Mesendoderm (in vitro differentiated cells): ENCODE measurements around the gene GABBR2.
"Not testable (repeated sequence)": the region's sequence is repeated elsewhere in the genome, so short reads cannot be mapped to it uniquely, and the experiment has no call there.

Experiments
- DNase-seq: peaks from one replicate; pipeline ENCODE4 v3.0.0; 2013
- H2AK5ac ChIP-seq: 2 replicates; pipeline ENCODE4 v1.6.1; 2013; ENCODE audit warnings: low read length, inconsistent platforms
- H2BK120ac ChIP-seq: 2 replicates; pipeline ENCODE4 v1.6.1; 2013; ENCODE audit warnings: low read depth, mild to moderate bottlenecking, low read length, moderate library complexity, mixed read lengths
- H2BK15ac ChIP-seq: replicated peaks from 2 replicates; pipeline ENCODE4 v1.6.1; 2013; ENCODE audit warnings: low read depth, mild to moderate bottlenecking, moderate library complexity
- H2BK5ac ChIP-seq: 2 replicates; pipeline ENCODE4 v1.6.1; 2013; ENCODE audit warnings: low read length, inconsistent platforms
- H3K18ac ChIP-seq: 2 replicates; pipeline ENCODE4 v1.6.1; 2013; ENCODE audit warnings: mild to moderate bottlenecking, low read length, mixed read lengths
- H3K23ac ChIP-seq: one replicate; pipeline ENCODE4 v1.6.1; 2013; ENCODE audit warnings: low read length
- H3K27ac ChIP-seq: 2 replicates; pipeline ENCODE4 v1.5.1; 2013; ENCODE audit warnings: low read depth, mild to moderate bottlenecking, inconsistent platforms, low read length, moderate library complexity
- H3K27me3 ChIP-seq: 2 replicates; pipeline ENCODE4 v1.6.1; 2013; ENCODE audit warnings: low read length, control low read depth, mild to moderate bottlenecking, inconsistent platforms; ENCODE audit not compliant: insufficient read depth, poor library complexity
- H3K36me3 ChIP-seq: 2 replicates; pipeline ENCODE4 v1.6.1; 2013; ENCODE audit warnings: low read length, inconsistent platforms; ENCODE audit not compliant: control insufficient read depth, insufficient read depth
- H3K4ac ChIP-seq: one replicate; pipeline ENCODE4 v1.6.1; 2013; ENCODE audit warnings: low read depth, mild to moderate bottlenecking, low read length, moderate library complexity
- H3K4me1 ChIP-seq: 2 replicates; pipeline ENCODE4 v1.6.1; 2013; ENCODE audit warnings: low read depth, low read length, inconsistent platforms; ENCODE audit not compliant: control insufficient read depth
- H3K4me2 ChIP-seq: 2 replicates; pipeline ENCODE4 v1.6.1; 2013; ENCODE audit warnings: low read length
- H3K4me3 ChIP-seq: 2 replicates; pipeline ENCODE4 v1.5.1; 2013; ENCODE audit warnings: mild to moderate bottlenecking, low read length
- H3K56ac ChIP-seq: one replicate; pipeline ENCODE4 v1.6.1; 2013; ENCODE audit warnings: low read length
- H3K79me1 ChIP-seq: 2 replicates; pipeline ENCODE4 v1.6.1; 2013; ENCODE audit warnings: low read length, inconsistent platforms
- H3K79me2 ChIP-seq: 2 replicates; pipeline ENCODE4 v1.6.1; 2013; ENCODE audit warnings: mild to moderate bottlenecking, low read length; ENCODE audit not compliant: control insufficient read depth, insufficient read depth
- H3K9ac ChIP-seq: 2 replicates; pipeline ENCODE4 v1.6.1; 2013; ENCODE audit warnings: low read length, inconsistent platforms
- H4K5ac ChIP-seq: one replicate; pipeline ENCODE4 v1.6.1; 2013; ENCODE audit warnings: low read length
- H4K8ac ChIP-seq: one replicate; pipeline ENCODE4 v1.6.1; 2013; ENCODE audit warnings: low read depth, mild to moderate bottlenecking, control low read depth, low read length, moderate library complexity
- WGBS: extraction: QIAGEN DNeasy Blood & Tissue Kit; methylation state at CpG from one replicate; pipeline ENCODE4 v1.1.7; 2013; ENCODE audit warnings: low lambda C conversion rate, missing lambda C conversion rate; ENCODE audit not compliant: insufficient coverage; ENCODE audit errors: extremely low coverage; 5-methylcytosine and 5-hydroxymethylcytosine counted together

The GABBR2 gene

DNA sequence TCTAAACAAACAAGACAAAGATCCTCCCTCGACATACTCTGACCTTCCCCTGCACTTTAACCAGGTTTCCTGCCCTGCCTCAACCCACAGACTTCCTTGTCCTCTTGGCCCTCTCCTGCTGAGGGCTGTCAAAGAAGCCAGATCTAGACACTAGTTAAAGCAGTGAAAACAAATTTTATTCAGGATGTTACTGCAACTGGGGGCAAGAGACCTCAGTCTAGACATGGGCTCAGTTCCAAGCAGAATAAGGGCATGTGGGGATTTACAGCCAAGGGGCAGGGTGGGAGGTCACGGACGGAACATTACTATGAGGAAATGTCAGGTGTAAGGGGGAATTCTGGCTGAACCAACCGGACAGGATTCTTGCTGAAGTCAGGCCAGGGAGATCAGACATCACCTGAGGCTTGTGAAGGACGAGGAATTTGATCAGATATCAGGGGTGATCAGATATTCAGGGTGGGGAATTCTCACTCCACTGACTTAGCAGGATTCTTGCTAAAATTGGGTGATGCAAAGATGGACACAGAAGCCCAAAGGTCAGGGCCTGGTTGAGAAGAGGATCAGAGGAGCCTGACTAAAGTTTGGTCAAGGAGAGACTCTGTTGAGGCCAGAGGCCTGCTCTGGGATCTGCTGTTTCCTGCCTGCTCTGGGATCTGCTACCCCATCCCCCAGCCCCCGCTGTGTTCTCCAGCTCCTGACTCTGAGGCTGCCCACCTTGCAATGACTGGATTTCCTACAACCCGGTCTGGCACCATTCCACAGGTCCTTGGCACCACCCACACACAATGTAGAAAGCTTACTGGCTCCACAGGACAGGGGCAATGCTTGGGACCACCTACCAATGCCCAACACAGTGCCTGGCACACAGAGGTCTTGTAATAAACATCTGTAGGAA lies 21.5 kb downstream of the GABBR2 start:
- Histone ChIP-seq H3K4me3 (no peak overlapping the region), H2BK5ac (no peak overlapping the region), H3K79me1 (no peaks in the 10 kb centered on the region), H3K27ac (no peak overlapping the region), H3K4me2 (no peak overlapping the region), H3K23ac (no peak overlapping the region), H3K4ac (no peak overlapping the region), H3K9ac (no peak overlapping the region), H3K79me2 (no peaks in the 10 kb centered on the region), H2BK15ac (no peak overlapping the region), H3K36me3 (no peaks in the 10 kb centered on the region), H2AK5ac (no peak overlapping the region), H2BK120ac (no peak overlapping the region), H3K56ac (no peak overlapping the region), H4K5ac (no peak overlapping the region), H3K4me1 (no peaks in the 10 kb centered on the region), H3K27me3 (no peaks in the 10 kb centered on the region), H4K8ac (no peak overlapping the region), H3K18ac (no peak overlapping the region)
- peak; percentile 42 for DNase-seq
- WGBS = no CpG with 5 or more reads among the region's 7 CpGs

DNA sequence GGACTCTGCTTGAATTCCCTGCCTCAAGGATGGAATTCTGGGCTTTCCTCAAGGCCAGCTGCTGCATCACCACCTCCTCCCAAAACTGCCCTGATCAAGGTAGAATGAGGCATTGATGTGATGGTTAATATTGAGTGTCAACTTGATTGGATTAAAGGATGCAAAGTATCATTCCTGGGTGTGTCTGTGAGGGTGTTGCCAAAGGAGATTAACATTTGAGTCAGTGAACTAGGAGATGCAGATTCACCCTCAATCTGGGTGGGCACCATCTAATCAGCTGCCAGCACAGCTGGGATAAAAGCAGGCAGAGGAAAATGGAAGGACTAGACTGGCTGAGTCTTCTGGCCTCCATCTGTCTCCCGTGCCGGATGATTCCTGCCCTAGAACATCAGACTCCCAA lies 23.9 kb downstream of the GABBR2 start:
- not testable (repeated sequence) for H3K23ac ChIP-seq, H2AK5ac ChIP-seq, H2BK5ac ChIP-seq, H3K27ac ChIP-seq, H3K36me3 ChIP-seq, H3K79me1 ChIP-seq, DNase-seq, H3K4ac ChIP-seq, H3K4me3 ChIP-seq, H4K5ac ChIP-seq, H3K56ac ChIP-seq, H3K4me1 ChIP-seq, H2BK15ac ChIP-seq, H3K18ac ChIP-seq, H3K27me3 ChIP-seq, H3K4me2 ChIP-seq, H3K9ac ChIP-seq, H4K8ac ChIP-seq, H2BK120ac ChIP-seq, H3K79me2 ChIP-seq
- no CpG with 5 or more reads among the region's 2 CpGs for WGBS

DNA sequence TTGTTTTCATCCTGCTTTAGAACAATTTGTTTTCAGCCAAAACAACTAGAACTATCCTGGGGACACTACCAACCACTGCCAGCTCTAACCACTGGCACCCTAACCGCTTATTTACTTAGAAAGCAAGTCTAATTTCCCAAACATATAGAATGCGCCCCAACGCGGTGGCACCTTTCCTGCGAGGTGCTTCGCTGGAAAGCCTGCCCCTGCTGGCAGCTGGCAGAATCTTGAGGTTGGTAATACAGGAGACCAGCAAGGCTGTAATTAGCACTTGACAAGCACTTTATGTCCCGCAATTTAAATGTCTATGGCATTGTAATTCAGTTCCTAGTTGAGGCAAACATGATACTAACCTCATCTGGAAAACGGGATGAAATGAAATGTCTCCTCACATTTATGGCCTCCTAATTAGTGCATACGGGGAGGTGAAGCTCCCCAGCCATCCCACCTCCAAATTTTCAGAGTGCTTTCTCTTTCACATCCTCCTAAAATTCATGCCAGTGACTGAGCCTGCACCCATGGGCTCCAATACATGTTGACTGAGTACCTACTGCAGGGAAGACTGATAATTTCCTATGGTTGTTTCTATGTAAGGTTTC lies 30.4 kb downstream of the GABBR2 start:
- no peak overlapping the region for H3K4me2 ChIP-seq
- no peak overlapping the region for H3K27ac ChIP-seq
- no peaks in the 10 kb centered on the region for H3K36me3 ChIP-seq
- H4K5ac ChIP-seq = no peak overlapping the region
- H3K4me1 ChIP-seq = no peaks in the 10 kb centered on the region
- H3K4me3 ChIP-seq = no peak overlapping the region
- H3K4ac ChIP-seq = no peak overlapping the region
- H2BK120ac ChIP-seq = no peak overlapping the region
- no peak overlapping the region for H4K8ac ChIP-seq
- no peak overlapping the region for H3K18ac ChIP-seq
- H2BK15ac ChIP-seq = no peak overlapping the region
- no peaks in the 10 kb centered on the region for H3K79me2 ChIP-seq
- no peak overlapping the region for H2BK5ac ChIP-seq
- no peak overlapping the region for H3K9ac ChIP-seq
- H3K23ac ChIP-seq = no peak overlapping the region
- no peak overlapping the region for H3K56ac ChIP-seq
- WGBS = no CpG with 5 or more reads among the region's 9 CpGs
- H3K79me1 ChIP-seq = no peaks in the 10 kb centered on the region
- H3K27me3 ChIP-seq = no peaks in the 10 kb centered on the region
- peak; percentile 42 for DNase-seq
- no peak overlapping the region for H2AK5ac ChIP-seq

GRCh38 chr9:98673681-98674080 lies 35.1 kb downstream of the GABBR2 start:
- Histone ChIP-seq H2BK15ac (no peak overlapping the region), H3K27ac (no peak overlapping the region), H4K8ac (no peak overlapping the region), H3K56ac (no peak overlapping the region), H3K4me1 (no peaks in the 10 kb centered on the region), H2BK5ac (no peak overlapping the region), H3K9ac (no peak overlapping the region), H2BK120ac (no peak overlapping the region), H3K79me1 (no peaks in the 10 kb centered on the region), H4K5ac (no peak overlapping the region), H3K4ac (no peak overlapping the region), H3K27me3 (no peaks in the 10 kb centered on the region), H3K36me3 (no peaks in the 10 kb centered on the region), H3K18ac (no peak overlapping the region), H3K23ac (no peak overlapping the region), H3K4me2 (no peak overlapping the region), H2AK5ac (no peak overlapping the region), H3K79me2 (no peaks in the 10 kb centered on the region), H3K4me3 (no peak overlapping the region)
- DNase-seq = no peak
- no CpG with 5 or more reads among the region's 5 CpGs for WGBS

DNA sequence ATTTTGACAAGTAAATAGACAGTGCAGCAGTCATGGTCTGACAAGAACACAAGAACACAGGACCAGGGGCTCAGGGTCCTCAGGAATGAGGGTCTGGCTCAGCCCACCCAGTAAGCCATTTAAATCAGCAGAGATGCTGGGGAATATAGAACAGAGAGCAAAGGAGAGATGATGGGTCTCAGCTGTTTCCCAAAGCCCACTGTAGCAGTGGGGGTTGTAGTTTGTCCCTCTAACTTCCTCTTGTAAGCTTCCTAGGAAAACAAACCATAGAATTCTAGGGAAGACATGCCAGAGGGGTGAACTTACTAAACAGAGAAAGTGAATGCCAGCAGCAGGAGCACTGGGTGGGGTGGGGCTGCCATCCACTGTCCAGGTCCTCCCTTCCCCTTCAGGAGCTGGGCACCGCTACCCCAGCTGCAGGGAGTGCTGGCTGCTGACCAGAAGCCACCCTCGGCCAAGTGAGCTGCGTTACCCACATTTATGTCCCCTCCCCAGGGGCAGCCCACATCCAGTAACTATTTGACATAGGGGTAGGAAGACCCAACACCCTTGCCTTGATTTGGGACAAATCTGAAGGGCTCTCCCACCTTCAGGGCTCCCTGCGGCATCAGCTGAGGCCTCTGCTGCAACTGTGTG lies 41.6 kb downstream of the GABBR2 start:
- no peaks in the 10 kb centered on the region for H3K27me3 ChIP-seq
- no peaks in the 10 kb centered on the region for H3K4me1 ChIP-seq
- H3K4me3 ChIP-seq = no peak overlapping the region
- H4K5ac ChIP-seq = no peak overlapping the region
- no peak overlapping the region for H2BK120ac ChIP-seq
- H3K79me2 ChIP-seq = no peaks in the 10 kb centered on the region
- no peak for DNase-seq
- H2BK15ac ChIP-seq = no peak overlapping the region
- H3K4me2 ChIP-seq = no peak overlapping the region
- H3K18ac ChIP-seq = no peak overlapping the region
- no peak overlapping the region for H4K8ac ChIP-seq
- no peak overlapping the region for H3K27ac ChIP-seq
- no peaks in the 10 kb centered on the region for H3K36me3 ChIP-seq
- WGBS = no CpG with 5 or more reads among the region's 4 CpGs
- no peak overlapping the region for H2BK5ac ChIP-seq
- no peak overlapping the region for H3K23ac ChIP-seq
- H3K79me1 ChIP-seq = no peaks in the 10 kb centered on the region
- no peak overlapping the region for H3K56ac ChIP-seq
- H3K4ac ChIP-seq = no peak overlapping the region
- no peak overlapping the region for H2AK5ac ChIP-seq
- H3K9ac ChIP-seq = no peak overlapping the region
